ENCODE results near the gene PAXX.
"Not testable (repeated sequence)": the region's sequence is repeated elsewhere in the genome, so short reads cannot be mapped to it uniquely, and the experiment has no call there.

Gene PAXX

DNA sequence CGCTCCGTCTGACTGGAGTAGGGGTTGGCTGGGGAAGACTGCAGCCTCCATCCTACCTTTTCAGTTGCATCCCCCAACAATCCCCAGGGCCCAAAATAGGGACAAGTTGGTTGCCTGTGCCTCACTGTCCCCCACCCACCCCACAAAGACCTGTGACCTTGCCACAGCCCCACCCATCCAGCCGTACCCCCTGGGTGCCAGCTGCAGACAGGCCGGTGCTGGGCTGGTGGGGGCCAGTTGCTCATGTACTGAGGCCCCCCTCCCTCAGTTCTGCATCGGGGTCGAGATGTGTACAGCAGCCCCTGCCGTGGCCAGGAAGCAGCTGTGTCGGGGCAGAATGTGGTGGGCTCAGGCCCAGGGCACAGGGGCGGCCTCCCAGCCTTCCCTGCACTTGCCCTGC, 9.1 kb upstream of the PAXX start:
- no peak for DNase-seq

DNA sequence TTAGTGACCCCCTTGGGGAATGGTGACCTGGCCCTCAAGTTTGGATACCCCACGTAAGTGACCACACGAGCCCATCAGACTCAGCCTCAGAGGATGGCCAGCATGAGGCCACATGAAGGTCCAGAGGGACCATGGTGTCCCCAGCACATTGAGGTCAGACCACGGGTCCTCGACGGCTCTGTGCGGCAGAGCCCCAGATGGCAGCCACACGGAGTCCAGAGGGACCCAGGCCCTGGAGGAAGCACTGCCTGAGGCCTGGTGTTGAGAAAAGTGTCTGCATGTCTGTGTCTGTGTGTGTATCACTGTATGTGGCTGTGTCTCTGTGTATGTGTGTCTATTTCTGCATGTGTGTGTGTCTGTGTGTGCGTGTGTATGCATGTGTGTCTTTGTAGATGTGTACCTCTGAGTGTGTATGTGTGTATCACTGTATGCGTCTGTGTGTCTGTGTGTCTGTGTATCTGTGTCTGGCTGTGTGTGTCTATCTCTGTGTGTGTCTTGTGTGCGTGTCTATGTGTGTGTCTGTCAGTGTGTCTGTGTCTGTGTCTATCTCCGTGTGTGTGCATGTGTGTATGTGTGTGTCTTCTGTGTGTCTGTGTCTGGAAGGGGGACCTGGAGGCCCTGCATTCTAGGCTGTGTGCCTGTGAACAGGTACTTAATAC, 8.4 kb upstream of the PAXX start:
- DNase-seq, result no peak

DNA sequence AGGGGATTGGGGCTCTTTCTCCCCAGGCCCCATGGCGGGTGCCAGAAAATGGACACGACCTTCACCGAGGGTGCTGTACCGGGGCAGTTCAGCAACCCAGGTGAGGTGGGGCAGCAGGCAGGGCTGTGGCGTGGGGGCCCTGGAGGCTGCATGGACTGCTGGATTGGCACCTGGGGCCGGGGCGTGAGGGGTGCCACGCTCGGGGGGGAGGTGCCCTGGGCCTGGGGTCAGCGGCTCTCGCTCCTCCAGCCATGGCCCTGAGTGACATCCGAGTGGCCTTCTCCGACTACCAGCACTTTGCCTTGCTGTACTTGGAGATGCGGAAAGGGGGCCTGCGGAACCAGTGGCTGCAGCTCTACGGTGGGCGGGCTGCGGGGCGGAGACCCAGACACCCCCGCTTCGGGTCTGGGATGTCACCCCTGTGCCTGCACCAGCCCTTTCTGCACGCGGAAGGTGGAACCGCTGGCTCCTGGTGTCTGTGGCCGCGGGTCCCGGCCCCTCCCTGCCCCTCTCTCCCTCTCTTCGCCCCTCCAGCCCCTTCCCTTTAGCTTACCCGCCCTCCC, 7.7 kb upstream of the PAXX start:
- no peak for DNase-seq

DNA sequence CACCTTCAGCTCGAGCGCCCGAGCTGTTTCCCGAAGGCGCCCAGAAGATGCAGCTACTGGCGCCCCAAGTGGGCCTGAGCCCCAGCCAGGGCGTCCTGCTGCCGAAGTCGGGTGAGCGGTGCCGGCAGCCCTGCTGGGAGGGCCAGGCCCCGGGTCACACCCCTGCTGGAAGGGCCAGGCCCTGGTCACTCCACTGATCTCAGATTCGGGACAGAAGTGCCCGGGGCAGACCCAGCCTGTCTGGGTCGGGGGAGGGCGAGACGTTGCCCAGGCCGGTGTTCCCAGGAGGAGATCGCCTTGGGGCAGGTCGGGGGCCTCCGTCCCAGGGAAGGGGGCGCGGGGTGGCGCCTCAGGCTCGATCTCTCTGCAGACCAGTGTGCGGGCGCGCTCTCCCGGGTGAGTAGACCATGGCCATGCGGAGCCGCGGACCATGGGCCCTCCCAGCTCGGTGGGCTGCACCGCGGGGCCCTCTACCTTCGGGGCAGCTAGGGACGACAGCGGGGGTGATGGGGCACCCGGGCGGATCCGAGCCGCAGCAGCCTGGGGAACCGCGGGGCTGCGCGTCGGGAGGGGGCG, 7.1 kb upstream of the PAXX start:
- no peak for DNase-seq

DNA sequence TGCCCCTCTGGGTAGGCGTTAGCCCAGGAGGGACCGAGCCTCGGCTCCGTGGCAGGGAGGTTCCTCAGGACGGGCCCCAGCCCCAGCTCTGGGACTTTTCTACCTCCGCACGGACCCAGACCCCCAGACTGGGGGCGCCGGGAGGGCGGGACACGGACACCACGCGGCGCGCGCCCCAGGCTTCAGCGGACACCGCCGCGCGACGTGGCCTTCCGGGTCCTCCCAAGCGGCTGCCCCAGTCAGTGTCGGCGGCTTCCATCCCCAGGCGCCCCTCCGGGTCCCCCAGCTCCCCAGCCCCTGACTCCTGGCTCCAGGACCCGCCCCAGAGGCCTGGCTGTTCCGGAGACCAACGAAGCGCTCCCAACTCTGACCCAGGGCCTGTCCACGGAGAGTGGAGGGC, 6.4 kb upstream of the PAXX start:
- no peak for DNase-seq

DNA sequence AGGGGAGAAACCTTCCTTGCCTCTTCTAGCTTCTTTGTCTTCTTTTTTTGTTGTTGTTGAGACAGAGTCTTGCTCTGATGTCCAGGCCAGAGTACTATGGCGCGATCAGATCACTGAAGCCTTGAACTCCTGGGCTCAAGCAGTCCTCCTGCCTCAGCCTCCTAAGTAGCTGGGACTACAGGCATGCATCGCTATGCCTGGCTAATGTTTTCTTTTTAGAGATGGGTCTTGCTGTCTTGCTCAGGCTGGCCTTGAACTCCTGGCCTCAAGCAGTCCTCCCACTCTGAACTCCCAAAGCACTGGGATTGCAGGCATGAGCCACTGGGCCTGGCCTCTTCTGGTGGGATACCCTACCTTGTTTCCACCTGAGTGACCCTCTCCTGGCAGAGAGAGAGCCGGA, 3.4 kb upstream of the PAXX start:
- no peak for DNase-seq

DNA sequence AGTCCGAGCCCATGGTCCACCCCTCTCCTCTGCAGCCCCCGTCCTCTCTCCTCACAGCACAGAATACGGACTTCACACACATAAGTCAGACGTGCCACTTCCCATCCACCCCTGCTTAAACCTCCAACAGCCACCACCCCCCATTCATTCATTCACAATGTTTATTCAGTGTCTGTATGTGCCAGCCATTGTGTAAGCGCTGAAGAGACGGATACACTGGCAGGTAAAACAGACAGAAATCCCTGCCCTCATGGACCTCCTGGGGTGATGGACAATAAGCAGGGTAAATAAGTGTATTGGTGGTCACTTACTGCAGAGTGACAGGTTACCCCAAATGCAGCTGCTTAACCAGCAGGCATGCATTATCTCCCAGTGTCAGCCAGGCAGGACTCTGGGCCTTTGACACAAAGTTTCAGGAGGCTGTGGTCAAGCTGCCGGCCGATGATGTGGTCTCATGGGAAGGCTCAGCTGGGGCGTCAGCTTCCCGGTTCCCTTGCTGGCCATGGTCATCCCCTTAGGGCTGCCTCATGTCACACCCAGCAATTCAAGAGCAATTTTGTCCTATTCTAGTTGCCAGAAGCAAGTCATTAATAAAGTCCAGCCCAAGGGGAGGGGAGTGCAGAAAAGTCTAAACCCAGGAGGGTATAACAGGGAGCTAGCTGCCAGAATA, 1.8 kb upstream of the PAXX start:
- DNase-seq, result no peak

DNA sequence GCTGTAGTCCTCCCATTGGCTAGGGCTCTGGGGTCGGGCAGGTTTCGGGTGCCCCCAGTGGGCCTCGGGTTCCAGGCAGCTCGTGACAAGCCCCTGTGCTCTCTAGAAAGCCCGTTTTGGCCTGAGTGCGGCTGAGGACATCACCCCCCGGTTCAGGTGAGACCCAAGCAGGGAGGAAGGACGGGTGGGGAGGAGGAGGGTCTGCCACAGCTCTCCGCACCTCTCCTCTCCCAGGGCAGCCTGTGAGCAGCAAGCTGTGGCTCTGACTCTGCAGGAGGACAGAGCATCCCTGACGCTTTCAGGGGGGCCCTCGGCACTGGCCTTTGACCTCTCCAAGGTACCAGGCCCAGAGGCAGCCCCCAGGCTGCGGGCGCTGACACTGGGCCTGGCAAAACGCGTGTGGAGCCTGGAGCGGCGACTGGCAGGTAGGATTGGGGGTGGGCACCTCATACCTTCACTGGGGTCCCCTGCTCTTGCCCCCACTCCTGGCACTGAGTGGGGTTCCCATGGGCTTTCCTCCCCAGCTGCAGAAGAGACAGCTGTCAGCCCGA, 672 bp downstream of the PAXX start:
- no peak for DNase-seq

DNA sequence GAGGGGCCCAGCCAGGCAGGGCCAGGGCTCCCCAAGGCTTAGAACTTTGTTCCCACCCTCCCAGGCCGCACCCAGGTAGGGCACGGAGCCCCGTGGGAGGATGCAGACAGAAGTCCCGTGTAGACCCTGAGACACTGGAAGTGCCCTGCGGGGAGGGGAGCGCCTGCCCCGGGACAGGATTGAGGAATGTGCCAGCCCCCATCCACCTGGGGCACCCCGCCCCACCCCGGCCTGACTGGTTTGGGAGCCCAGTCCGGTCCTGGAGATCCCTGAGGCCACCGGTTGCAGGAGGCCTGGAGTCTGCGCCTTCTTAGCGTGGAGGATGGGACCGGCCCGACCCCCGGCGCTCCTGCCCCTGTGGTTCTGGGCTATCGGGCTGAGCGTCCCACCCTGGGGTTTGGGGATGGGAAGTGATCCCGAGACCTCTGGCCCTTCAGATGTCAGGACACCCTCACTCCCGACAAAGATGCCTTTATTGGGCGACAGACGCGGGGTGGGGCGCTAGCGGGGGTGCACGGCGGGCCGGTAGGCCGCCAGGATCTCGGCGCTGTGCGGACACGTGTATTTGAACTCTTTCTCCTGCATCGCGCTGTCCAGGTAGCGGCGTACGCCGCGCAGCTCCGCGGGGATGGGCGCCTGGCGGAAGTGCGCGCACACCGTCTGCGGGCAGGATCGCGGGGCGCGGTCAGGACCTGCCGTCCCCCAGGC, 2.1 kb downstream of the PAXX start:
- DNase-seq, result no peak

DNA sequence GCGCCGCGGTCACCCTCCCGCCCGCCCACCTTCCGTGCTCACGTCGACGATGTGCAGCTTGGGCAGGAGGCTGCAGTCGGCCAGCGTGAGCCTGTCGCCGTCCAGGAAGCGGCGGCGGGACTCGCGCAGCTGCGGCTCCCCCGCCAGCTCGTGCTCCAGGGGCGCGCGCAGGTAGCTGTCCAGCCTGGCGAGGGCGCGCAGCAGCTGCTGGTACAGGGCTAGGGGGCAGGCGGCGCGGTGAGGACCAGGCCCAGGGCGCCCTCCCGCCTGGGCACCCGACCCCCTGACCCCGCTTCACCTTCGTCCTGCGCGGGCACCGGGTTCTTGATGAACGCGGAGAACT, 2.6 kb downstream of the PAXX start:
- no peak for DNase-seq

DNA sequence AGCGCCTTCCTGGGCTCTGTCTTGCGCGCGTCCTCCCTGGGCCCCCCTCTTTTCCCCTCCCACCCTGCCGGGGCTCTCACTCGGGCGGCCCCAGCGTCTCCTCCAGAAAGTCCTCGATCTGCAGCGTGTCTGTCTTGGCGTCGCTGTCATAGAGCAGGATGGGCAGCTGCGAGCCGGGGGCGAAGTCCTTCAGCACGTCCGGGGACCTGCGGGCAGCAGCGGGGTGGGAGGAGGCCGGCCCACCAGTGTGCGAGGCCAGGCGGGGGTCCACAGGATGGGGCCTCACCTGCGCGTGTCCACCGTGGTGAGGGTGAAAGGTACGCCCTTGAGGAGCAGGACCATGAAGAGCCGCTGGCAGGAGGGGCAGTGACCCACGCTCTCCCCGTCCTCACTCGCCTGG, 3.1 kb downstream of the PAXX start:
- no peak for DNase-seq

DNA sequence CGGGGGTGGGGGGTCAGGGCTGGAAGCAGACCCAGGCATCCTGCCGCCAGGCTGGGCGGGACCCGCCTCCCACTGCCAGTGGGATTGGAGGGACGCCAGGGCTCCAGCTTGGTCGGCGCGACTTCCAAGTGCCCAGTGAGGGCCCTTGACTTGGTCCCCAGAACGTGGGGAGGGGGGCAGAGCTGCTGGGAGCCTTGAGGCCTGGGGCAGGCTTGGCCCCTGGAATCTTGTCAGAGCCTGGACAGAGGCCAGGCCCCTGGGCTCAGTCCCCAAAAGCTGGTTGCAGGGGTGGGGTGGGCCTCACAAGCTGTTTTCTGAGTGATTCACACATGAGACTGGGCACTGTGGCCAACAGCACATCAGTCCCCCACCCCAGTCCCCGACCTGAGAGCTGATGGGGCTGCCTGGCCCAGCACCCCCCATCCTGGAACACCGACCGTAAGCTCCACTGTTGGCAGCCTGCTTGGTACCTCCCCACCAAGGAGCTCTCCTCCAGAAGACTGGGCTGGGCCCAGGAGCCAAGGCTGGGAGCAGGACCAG, 3.6 kb downstream of the PAXX start:
- DNase-seq, result no peak

DNA sequence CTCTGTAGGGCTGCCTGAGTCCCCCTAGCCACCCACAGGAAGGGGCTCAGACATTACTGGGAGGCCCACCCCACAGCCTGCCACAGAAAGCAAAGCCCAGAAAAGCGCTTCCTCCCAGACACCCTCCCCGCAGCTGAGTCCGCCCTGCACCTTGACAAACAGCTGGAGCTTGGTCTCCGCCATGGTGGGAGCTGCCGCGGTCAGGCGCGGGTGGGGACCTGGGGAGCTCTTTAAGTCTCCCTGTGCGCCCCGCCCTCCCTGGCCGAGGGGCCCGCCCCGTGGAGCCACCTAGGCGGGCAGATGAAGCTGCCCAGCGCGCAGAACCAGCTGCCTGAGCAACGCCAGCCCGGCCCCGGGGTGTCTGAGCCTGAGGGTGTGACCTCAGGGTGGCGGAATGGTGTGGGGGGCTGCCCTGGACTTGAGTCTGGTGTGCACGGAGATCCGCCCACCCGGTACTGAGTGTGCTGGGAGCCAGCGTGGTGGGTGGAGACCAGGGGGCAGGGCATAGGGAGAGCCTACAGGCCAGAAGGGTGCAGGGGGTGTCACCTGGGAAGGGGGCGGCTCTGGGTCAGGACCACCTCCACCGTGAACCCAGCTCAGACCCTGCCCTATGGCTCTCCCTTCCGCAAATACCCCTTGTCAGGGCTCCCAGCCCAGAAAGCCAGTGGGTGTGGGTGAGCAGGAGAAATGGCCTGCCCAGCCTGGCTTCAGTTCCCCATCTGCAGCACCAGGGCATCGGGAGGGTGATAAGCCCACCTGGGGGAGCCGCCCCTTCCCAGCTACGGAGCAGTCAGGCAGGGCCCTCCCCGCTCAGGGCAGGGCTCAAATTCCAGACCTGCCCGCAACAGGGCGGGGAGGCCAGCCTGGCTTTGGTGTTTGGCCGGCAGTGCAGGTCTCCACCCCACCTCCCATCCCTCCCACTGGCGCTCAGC, 4.4 kb downstream of the PAXX start, which contains the start of gene CLIC3:
Gene CLIC3 (minus strand): TSS at position 208 of the 932 bp plus-strand sequence. CDS start 25 bp downstream, at position 183.
- DNase-seq, result no peak

DNA sequence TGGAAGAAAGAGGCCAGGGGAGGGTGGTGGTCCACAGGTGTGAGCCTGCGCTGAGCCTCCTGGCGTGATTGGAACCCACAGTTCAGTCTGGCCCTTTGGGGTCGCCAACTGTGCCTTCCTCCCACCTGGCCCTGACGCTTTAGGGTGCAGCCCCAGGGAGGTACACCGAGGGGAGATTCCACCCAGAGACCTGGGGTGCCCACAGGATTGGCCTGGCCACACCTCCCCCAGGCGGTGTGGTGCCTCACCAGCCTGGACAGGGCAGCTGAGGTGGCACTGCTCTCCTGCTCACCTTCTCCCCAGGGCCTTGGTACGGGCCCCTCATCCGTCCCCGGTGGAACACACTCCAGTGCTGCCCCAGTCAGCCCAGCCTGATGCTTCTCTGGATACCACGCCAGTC, 5.1 kb downstream of the PAXX start:
- DNase-seq, result no peak

DNA sequence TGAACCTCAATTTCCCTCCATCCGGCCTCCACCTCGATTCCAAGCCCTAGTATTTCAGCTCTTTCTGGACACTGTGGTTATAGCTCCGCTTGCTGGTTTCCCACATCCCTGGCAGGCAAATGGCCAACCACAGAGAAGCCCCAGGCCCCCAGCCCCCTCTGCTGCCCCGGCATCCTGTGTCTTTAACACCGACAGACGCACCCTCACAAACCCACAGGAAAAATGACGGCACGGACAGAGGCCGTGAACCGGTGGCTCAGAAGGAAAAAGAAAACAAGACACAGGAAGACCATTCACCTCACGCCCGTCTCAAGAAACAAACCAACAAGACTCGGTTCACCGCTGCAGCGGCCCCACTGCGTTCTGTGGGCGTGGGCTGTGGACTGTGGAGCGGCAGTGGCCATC, 5.6 kb downstream of the PAXX start:
- no peak for DNase-seq

DNA sequence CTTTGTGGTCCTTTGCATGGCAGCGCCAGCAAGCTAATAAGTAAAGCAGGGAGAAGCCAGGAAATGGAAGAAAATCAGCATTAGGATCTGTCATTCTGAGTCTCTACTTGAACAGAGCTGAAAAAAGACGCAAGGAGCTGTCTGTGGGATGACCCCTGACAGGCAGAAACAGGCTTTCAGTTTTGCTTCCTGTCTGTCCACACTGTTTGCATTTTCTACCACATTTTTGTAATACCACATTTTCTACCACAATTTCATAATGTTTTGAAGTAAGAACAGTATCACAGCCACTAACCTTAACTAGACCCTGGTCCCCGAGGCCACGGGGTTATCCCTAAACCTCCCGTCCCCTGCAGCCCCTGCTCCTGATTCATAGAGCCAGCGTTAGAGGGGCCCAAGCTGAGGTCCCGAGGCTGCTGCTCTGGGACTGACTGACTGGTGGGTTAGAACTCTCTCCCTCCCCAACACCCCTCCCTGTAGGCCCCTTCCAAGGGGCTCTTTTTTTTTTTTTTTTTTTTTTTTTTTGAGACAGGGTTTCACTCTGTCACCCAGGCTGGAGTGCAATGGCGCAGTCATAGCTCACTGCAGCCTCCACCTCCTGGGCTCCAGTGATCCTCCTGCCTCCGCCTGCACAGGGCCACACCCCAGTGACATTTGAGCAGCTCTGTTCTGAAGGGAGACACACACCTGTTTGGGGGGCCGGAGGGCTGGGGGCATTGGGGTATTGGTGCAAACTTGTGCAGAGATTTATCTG, 8.1 kb downstream of the PAXX start:
- DNase-seq, result no peak

DNA sequence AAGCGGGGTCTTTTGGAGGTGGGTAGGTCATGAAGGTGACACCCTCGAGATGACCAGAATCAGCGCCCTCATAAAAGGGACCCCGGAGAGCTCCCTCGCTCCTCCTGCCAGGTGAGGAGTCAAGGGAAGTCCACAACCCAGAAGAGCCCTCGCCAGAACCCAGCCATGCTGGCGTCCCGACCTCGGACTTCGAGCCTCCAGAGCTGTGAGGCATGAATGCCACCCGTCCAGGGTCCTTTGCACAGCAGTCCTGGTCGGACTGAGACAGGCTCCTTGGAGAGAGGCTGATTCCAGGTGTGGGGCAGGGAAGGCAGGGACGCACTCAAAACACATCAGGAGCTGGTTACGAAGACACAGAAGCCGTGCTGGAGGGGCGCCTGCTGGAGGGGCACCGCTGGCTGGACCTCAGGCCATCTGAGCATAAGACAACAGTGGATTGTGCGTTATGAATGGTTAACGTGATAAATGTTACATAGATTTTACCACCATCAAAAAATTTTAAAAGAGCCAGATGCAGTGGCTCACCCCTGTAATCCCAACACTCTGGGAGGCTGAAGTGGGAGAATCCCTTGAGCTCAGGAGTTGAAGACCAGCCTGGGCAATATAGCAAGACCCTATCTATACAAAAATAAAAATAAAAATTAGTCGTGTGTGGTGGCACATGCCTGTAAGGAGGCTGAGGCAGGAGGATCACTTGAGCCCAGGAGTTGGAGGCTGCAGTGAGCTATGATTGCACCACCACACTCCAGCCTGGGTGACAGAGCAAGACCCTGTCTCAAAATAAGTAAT, 9.8 kb downstream of the PAXX start:
- DNase-seq, result no peak

DNA sequence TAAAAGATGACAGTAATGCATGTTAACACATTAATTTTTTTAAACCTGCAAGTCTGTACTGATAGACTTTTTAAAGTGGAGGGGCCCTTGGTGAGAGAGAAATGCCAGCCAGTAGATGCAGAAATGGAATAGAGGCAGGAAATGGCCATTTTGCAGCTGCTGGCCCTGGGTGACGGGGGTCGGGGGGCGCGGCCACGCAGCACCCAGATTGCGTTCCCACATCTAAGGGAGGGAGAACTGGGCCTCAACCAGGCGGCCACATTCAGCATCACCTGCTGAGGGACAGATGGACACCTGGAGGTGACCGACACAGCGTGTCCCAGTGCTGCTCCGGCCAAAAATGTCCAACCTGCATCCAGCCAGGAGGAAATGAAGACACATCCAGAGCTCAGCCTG, 10.4 kb downstream of the PAXX start:
- DNase-seq, result no peak

DNA sequence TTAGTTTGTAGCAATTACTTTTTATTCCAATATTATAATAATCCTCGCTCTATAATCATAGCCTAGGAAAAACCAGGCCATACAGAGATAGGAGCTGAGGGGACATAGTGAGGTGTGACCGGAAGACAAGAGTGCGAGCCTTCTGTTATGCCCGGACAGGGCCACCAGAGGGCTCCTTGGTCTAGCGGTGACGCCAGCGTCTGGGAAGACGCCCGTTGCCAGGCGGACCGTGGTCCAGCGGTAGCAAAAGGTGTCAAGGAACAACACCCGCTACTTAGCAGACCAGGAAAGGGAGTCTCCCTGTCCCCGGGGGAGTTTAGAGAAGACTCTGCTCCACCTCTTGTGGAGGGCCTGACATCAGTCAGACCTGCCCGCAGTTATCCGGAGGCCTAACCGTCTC, 12.1 kb downstream of the PAXX start:
- not testable (repeated sequence) for DNase-seq

All from NCI-H1436 treated with DMSO at 0.1 percent for 48 hours (cell line).